Stimulated activated CD8-positive, alpha-beta memory T cell treated with anti-CD3 and anti-CD28 coated beads, Interleukin-7, amount 100 ng/mL, for 1 hour (primary cell): ENCODE results near the gene STK4.

Experiments used
- DNase-seq, 2 donors: peaks; one replicate each; pipeline ENCODE4 v3.0.0-alpha.2; 2020; ENCODE audit warnings: low read depth in 2 of 2

The STK4 gene

GRCh38 chr20:44954211-44954610, 12.1 kb upstream of the STK4 start:
- DNase-seq, result no peak

DNA sequence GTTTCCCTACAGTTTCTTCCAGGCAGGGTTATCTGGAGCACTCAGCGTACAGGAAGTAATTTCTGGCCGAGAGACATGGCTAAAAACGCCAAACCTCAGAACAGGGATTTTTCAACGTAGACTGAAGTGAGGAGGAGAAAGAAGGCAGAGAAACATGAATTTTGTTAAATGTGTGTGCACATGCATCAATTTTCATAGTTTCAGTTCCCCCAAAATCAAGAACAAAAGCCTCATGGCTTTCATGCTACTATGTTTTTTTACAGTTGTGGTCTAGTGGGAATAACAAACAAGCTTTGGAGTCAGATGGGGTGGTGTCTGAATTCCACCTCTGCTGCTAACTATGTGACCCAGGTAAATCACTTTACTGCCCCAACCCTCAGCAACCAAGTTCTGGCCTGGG, 11.0 kb upstream of the STK4 start:
- DNase-seq, result no peak

DNA sequence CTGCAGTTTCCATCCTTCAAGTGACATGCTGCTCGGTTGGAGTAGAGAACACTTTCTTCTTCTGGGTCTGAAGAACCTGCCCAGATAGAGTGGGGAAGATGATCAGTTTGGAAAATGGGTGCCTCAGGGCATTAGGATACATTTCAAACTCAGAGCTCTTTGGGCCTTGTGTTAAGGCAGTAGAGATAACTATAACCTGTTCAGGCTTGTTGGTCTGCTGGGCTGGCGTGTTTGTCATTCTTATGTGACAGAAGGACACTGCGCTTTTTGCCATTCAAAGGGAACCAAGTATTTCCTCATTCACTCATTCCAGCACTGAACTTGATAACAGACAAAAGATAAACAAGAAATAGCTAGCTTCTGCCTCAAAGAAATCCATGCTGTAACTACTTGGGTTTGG, 9.9 kb upstream of the STK4 start:
- DNase-seq, result no peak

DNA sequence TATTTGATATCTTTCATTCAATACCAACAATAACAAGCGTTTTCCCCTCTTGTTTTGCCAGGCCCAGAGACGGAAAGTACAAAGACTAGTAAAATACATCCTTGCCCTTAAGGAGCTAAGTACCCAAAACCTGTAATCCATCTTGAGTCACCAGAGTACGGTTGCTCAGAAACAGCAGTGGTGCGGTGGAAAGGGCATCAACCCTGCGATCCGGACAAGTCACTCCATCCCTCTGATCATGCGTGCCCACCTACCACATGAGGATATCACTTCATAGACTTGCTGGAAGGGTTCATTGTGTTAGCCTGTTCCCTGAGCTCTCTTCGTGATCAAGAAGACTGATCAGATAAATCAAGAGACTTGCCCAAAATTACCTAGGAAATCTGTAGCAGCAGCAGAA, 8.0 kb upstream of the STK4 start:
- no peak for DNase-seq

DNA sequence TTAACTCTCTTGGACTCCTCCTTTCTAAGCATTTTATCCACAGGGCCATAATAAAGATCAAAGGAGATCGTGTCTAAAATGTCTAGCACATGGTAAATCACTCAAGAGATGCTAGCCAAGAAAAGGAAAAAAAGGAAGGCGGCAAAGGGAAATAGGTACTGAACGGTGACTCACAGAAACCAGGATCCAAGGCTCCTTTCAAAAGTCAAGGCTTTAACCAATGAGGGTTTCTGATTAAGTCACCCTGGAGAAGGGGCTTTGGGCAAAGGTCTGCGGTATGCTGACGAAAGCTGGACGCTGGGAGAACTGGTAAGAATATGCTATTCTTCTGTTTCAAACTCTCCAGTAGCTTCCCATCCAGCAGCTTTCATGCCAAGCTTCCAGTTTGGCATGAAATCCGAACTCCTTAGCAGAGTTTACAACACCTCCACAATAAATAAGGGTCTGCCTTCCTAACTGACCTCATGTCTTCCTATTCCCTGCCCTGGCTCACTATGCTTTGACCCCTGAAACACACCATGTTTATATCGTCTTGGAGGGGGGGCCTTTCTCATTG, 7.2 kb upstream of the STK4 start:
- DNase-seq, result no peak

DNA sequence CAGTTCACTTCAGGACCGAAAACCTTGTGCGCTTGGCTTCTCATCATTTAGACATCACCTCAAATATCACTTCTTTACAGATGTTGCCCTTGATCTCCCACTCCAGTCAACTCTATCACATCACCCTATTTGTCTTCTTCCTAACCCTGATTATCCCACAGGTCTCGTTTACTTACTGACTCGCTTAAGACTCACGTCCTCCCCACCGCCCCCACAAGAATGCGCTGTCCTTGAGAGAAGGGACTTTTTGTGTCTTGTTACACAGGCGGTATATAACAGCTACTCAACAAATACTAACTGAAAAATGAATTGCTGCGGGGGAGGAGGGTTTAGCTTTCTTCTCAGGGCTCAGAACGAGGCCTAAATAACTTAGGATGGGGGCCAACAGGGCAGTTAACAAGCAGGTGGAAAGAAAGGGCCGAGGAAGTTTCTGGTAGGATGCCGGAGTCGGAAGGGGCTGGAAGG, 6.6 kb upstream of the STK4 start:
- DNase-seq, result peak in 1 of 2 donors; percentile 28

GRCh38 chr20:44960103-44960852, 6.0 kb upstream of the STK4 start, which contains the start of gene TOMM34:
TOMM34 (minus strand) TSS chr20:44960397; CDS start chr20:44960333, 64 bp downstream.
- peak; percentile 84 to 90 for DNase-seq

GRCh38 chr20:44961011-44961869, 5.1 kb upstream of the STK4 start:
- no peak for DNase-seq

DNA sequence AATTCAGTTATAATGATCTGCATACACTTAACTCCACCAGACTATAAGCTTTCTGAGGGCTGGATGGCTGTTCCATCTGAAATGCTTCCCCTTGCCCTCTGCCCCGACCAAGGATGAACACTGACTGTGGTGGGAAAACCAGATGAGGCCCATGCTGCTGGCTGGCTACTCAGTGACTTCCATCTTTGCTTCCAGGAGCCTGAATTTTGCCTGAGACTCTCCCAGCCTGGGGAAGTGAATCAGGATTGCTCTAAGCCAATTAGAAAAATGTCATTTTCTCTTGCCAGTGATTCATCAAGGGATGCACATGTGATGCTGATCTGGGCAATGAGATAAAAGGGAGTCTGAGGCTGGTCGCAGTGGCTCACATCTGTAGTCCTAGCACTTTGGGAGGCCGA, 4.4 kb upstream of the STK4 start:
- DNase-seq, result no peak

- no peak for DNase-seq
Observed at GRCh38 chr20:44962483-44962882, 3.8 kb upstream of the STK4 start.

DNA sequence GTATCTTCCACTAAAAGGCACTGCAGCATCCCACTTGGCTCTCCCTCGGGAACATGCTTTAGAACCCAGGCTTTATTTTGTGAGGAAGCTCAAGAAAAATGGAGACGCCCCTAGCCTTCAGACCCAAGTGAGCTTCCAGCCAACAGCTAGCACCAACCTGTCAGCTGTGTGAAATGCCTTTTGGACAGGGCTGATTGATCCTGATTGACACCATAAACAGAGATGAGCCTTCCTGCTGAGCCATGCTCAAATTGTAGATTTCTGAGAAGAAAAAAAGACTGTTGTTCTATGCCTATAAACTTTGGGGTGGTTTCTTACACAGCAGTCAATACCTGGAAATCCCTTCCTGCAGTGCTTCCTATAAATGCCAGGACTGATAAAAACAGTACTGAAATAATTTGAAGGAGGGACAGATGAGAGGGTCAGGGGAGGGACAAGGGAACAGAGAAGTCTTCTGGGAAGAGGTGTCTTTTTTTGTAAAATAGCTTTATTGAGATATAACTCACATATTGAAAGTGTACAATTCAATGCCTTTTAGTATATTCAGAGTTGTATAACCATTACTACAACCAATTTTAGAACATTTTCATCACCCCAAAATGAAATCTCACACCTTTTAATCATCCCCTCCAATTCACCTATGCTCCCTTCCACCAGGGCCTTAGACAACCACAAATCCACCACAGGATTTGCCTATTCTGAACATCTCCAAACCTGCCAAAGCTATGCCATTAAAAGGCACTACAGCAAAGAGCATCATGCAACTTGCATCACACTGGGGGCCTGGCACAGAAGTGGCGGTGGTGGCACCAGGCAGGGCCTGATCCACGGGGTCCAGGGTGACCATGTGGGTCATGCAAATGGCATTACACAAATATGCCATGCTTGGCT, 2.7 kb upstream of the STK4 start:
- no peak for DNase-seq

DNA sequence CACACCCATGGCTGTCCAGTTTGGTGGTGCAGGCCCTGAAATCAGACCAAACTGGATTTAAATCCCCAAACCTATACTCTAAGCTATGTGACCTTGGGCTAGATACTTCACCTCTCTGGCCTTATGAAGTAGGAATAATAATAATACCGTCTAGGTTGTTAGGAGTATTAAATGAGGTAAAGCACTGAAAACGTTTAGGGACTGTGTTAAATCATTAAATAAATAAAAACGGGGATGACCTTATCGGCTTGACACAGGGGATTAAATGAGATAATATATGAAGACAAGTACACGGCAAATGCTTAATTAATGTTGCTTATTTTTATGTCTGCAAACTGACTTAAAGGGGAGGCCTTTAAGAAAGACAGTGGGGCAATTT, 672 bp upstream of the STK4 start:
- DNase-seq, result no peak

- no peak for DNase-seq
Observed at GRCh38 chr20:44967207-44967807, 995 bp downstream of the STK4 start.

- DNase-seq, result no peak
Observed at GRCh38 chr20:44969300-44969894, 3.1 kb downstream of the STK4 start.

- no peak for DNase-seq
Observed at GRCh38 chr20:44970243-44970757, 4.0 kb downstream of the STK4 start.

- no peak for DNase-seq
Observed at GRCh38 chr20:44973053-44973452, 6.7 kb downstream of the STK4 start.

- DNase-seq, result no peak
Observed at GRCh38 chr20:44976698-44977097, 10.4 kb downstream of the STK4 start.

DNA sequence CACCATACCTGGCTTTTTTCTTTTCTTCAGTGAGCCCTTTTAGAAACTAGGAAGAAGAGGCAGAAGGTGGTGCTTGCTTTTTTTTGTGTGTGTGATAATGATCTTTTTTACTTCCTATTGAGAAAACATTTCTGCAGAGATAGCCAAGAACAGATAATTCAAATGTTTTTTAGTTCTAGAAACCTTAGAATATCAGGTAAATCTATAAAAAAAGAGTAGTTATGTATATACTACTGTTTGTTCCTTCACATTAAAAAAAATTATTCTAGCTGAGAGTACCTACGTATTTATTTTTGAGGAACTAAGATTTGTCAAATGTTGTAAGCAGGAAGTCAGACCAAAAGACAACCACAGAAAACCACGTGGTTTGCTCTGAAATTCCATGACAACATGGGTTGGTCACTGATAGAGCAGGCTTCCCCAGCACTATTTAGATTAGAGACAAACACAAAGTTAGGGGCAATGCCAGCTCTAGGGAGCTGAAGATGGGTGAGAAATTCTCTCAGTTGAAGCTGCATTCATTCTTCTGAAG, 12.8 kb downstream of the STK4 start:
- DNase-seq, result peak; percentile 41 to 55

- no peak for DNase-seq
Observed at GRCh38 chr20:44981736-44982406, 15.6 kb downstream of the STK4 start.
